Measurements from ENCODE around the gene CPLX3. TPM values are rescaled to one million over a fixed set of nuclear protein-coding genes. Genes with fewer than 3 reads are reported as not detected.

CPLX3 gene
- total RNA-seq, 1 experiment from 2014 or later: not detected

GRCh38 chr15:74843445-74843828 lies 17.0 kb downstream of the CPLX3 start:
- Mint-ChIP-seq H3K4me3 (peak overlapping the region; percentile 71 to 89), H3K36me3 (ENCODE audit: insufficient read depth in 1 of 3, low read depth in 3 of 3) (peaks cover 12 to 49% (median 45%) of the 10 kb centered on the region in 3 experiments), H3K9me3 (no peaks in the 10 kb centered on the region), H3K4me1 (peaks cover 20 to 35% of the 10 kb centered on the region in 2 experiments), H3K27me3 (ENCODE audit: low read depth) (no peaks in the 10 kb centered on the region), H3K27ac (peak overlapping the region; percentile 95 to 98 (median 97))
- H3K27me3 ChIP-seq (ENCODE audit: insufficient read depth, low read length): no peaks in the 10 kb centered on the region
- H2AK5ac ChIP-seq (ENCODE audit: insufficient read length, low read length): no peak overlapping the region
- peak overlapping the region; percentile 73 for H3K9ac ChIP-seq (ENCODE audit: extremely low read depth, insufficient read length, low read length)
- H3K4ac ChIP-seq (ENCODE audit: low read depth, low read length): no peak overlapping the region; the same call in 1 of the 2 replicates
- H4K5ac ChIP-seq (ENCODE audit: insufficient read length, low read depth, low read length): no peak overlapping the region
- no peak overlapping the region for H3K23ac ChIP-seq (ENCODE audit: insufficient read length, low read depth, low read length)
- WGBS (ENCODE audit: extremely low coverage, insufficient read length, low lambda C conversion rate): no CpG with 5 or more reads among the region's 18 CpGs
- H3K4me1 ChIP-seq (ENCODE audit: insufficient read depth, low read length): no peaks in the 10 kb centered on the region; the same call in 1 of the 2 replicates
- no peaks in the 10 kb centered on the region for H3K79me2 ChIP-seq (ENCODE audit: insufficient read depth, low read length)
- no peak overlapping the region for H2BK20ac ChIP-seq (ENCODE audit: low read depth, low read length, poor library complexity, severe bottlenecking)
- H4K20me1 ChIP-seq (ENCODE audit: control insufficient read depth, insufficient read depth, insufficient read length): no peaks in the 10 kb centered on the region
- no peak overlapping the region for H2BK12ac ChIP-seq (ENCODE audit: insufficient read length, low read depth, low read length)
- H3K23me2 ChIP-seq (ENCODE audit: insufficient read length, low read depth, low read length, poor library complexity, severe bottlenecking): peaks cover 6% of the 10 kb centered on the region
- no peak overlapping the region for H4K8ac ChIP-seq (replicated peaks; ENCODE audit: insufficient read length, low read depth, low read length)
- peak overlapping the region; percentile 70 for H3K18ac ChIP-seq (ENCODE audit: insufficient read length, low read depth, low read length)
- H4K91ac ChIP-seq (ENCODE audit: insufficient read length, low read depth, low read length): peak overlapping the region; percentile 77
- no peak overlapping the region for H3K27ac ChIP-seq (ENCODE audit: insufficient read length, low read depth, low read length)
- no peak overlapping the region for H2BK5ac ChIP-seq (ENCODE audit: insufficient read length, low read length)
- H3K14ac ChIP-seq (ENCODE audit: insufficient read depth, low read length): peak overlapping the region; percentile 92
- H2AFZ ChIP-seq (ENCODE audit: low read length): no peak overlapping the region
- no peaks in the 10 kb centered on the region for H3K9me3 ChIP-seq (ENCODE audit: control insufficient read depth, low read depth, low read length)
- H3T11ph ChIP-seq (ENCODE audit: low read length): no peak overlapping the region
- DNase-seq: no peak
- peak overlapping the region; percentile 64 for H3K4me2 ChIP-seq (ENCODE audit: insufficient read depth, insufficient read length, low read length)
- H2BK15ac ChIP-seq (ENCODE audit: low read depth, low read length): no peak overlapping the region
- H3K56ac ChIP-seq (ENCODE audit: insufficient read length, low read depth, low read length): no peak overlapping the region
- H3K79me1 ChIP-seq (ENCODE audit: insufficient read depth, low read depth, low read length, poor library complexity, severe bottlenecking): no peaks in the 10 kb centered on the region
- no peak overlapping the region for H2BK120ac ChIP-seq (ENCODE audit: low read depth, low read length, poor library complexity, severe bottlenecking)
- TF ChIP-seq, protein P1, sequence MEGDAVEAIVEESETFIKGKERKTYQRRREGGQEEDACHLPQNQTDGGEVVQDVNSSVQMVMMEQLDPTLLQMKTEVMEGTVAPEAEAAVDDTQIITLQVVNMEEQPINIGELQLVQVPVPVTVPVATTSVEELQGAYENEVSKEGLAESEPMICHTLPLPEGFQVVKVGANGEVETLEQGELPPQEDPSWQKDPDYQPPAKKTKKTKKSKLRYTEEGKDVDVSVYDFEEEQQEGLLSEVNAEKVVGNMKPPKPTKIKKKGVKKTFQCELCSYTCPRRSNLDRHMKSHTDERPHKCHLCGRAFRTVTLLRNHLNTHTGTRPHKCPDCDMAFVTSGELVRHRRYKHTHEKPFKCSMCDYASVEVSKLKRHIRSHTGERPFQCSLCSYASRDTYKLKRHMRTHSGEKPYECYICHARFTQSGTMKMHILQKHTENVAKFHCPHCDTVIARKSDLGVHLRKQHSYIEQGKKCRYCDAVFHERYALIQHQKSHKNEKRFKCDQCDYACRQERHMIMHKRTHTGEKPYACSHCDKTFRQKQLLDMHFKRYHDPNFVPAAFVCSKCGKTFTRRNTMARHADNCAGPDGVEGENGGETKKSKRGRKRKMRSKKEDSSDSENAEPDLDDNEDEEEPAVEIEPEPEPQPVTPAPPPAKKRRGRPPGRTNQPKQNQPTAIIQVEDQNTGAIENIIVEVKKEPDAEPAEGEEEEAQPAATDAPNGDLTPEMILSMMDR (conservative IDR thresholded peaks at IDR 0.05): no peak; the same call in 2 of the 3 replicates

Data from H9 (cell line).